Osteoblast (primary cell): Measurements from ENCODE around the gene ITPRID1. TPM values are rescaled to one million over a fixed set of nuclear protein-coding genes. Genes with fewer than 3 reads are reported as not detected.
A peak's percentile ranks its signal among the peaks of the same experiment; 100 is the strongest.

Experiments
- DNase-seq: peaks from one replicate; pipeline ENCODE4 v3.0.0; 2011; ENCODE audit warnings: low spot score, mixed read lengths; ENCODE audit not compliant: insufficient read length; ENCODE audit errors: missing footprints
- H2AFZ ChIP-seq: 2 replicates; pipeline ENCODE4 v1.6.0; 2011; ENCODE audit warnings: mild to moderate bottlenecking, low read length
- H3K27ac ChIP-seq: 2 replicates; pipeline ENCODE4 v1.5.1; 2011; ENCODE audit warnings: mild to moderate bottlenecking, low read depth, low read length, moderate library complexity
- H3K27me3 ChIP-seq: 2 replicates; pipeline ENCODE4 v1.6.0; 2012; ENCODE audit warnings: mild to moderate bottlenecking, control low read depth, inconsistent platforms, low read length, moderate library complexity; ENCODE audit not compliant: insufficient read depth
- H3K36me3 ChIP-seq: 2 replicates; pipeline ENCODE4 v1.5.1; 2011; ENCODE audit warnings: mild to moderate bottlenecking, low read length, control low read depth, moderate library complexity; ENCODE audit not compliant: insufficient read depth
- H3K4me1 ChIP-seq: 2 replicates; pipeline ENCODE4 v1.5.1; 2011; ENCODE audit warnings: mild to moderate bottlenecking, low read length, control low read depth, moderate library complexity; ENCODE audit not compliant: insufficient read depth
- H3K4me2 ChIP-seq: 2 replicates; pipeline ENCODE4 v1.6.0; 2011; ENCODE audit warnings: mild to moderate bottlenecking, low read length; ENCODE audit not compliant: insufficient read depth
- H3K4me3 ChIP-seq: fragments of 200-600 bp; sonication (generic); 3 replicates; pipeline ENCODE4 v1.5.1; 2012; ENCODE audit warnings: mild to moderate bottlenecking, low read length, inconsistent platforms; ENCODE audit not compliant: insufficient read depth
- H3K79me2 ChIP-seq: 2 replicates; pipeline ENCODE4 v1.6.0; 2012; ENCODE audit warnings: mild to moderate bottlenecking, low read length, control low read depth, inconsistent platforms; ENCODE audit not compliant: insufficient read depth
- H3K9me3 ChIP-seq: 2 replicates; pipeline ENCODE4 v1.5.1; 2011; ENCODE audit warnings: low read depth, low read length, control low read depth
- H4K20me1 ChIP-seq: 2 replicates; pipeline ENCODE4 v1.6.0; 2012; ENCODE audit warnings: mild to moderate bottlenecking, low read length, control low read depth; ENCODE audit not compliant: insufficient read depth
- total RNA-seq: library from RNA; depleted of rRNA; stranded (reverse); fragments of >200 nt; gene quantifications from 2 replicates; pipeline ENCODE4 v1.2.3, GENCODE V29; 2012
- TF ChIP-seq, protein P1 (sequence below): IDR thresholded peaks from 2 replicates; pipeline ENCODE4 v1.5.1; 2011; ENCODE audit warnings: mild to moderate bottlenecking, low read depth, low read length, moderate library complexity; ENCODE audit errors: extremely low read depth

ITPRID1 gene
- total RNA-seq, 1 donor: not detected

DNA sequence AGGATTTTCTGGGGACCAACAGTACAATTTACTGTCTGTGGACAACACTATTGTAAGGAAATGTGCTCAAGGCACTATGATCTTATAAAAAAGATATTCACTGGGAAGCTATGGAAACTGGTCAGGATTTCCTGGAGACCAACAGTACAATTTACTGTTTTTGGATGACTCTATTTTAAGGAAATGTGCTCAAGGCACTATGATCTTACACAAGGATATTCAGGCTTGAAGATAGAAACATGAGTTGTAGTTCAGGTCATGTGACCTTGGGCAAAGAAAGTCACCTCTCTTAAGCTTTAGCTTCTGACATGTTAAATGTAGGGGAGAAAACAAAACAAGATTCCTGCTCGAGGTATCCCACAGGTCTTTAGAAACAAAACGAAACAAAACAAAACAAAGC is 1.7 kb upstream of the ITPRID1 start:
- Histone ChIP-seq H3K27me3 (no peaks in the 10 kb centered on the region), H3K36me3 (no peaks in the 10 kb centered on the region), H3K4me1 (no peaks in the 10 kb centered on the region), H3K27ac (no peak overlapping the region), H3K4me2 (no peak overlapping the region), H2AFZ (no peak overlapping the region), H4K20me1 (no peaks in the 10 kb centered on the region), H3K4me3 (no peak overlapping the region), H3K9me3 (peaks cover 7% of the 10 kb centered on the region), H3K79me2 (no peaks in the 10 kb centered on the region)
- TF ChIP-seq, protein P1, sequence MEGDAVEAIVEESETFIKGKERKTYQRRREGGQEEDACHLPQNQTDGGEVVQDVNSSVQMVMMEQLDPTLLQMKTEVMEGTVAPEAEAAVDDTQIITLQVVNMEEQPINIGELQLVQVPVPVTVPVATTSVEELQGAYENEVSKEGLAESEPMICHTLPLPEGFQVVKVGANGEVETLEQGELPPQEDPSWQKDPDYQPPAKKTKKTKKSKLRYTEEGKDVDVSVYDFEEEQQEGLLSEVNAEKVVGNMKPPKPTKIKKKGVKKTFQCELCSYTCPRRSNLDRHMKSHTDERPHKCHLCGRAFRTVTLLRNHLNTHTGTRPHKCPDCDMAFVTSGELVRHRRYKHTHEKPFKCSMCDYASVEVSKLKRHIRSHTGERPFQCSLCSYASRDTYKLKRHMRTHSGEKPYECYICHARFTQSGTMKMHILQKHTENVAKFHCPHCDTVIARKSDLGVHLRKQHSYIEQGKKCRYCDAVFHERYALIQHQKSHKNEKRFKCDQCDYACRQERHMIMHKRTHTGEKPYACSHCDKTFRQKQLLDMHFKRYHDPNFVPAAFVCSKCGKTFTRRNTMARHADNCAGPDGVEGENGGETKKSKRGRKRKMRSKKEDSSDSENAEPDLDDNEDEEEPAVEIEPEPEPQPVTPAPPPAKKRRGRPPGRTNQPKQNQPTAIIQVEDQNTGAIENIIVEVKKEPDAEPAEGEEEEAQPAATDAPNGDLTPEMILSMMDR: no peak
- no peak for DNase-seq

- Histone ChIP-seq H3K36me3 (no peaks in the 10 kb centered on the region), H3K27me3 (no peaks in the 10 kb centered on the region), H3K4me3 (no peak overlapping the region), H3K9me3 (peaks cover under 1% of the 10 kb centered on the region), H3K27ac (no peak overlapping the region), H3K4me1 (no peaks in the 10 kb centered on the region), H3K79me2 (no peaks in the 10 kb centered on the region), H4K20me1 (no peaks in the 10 kb centered on the region), H2AFZ (no peak overlapping the region), H3K4me2 (no peak overlapping the region)
- no peak for DNase-seq
- TF ChIP-seq, protein P1: no peak
These were observed 3.0 kb downstream of the ITPRID1 start for GRCh38 chr7:31516680-31517502.

DNA sequence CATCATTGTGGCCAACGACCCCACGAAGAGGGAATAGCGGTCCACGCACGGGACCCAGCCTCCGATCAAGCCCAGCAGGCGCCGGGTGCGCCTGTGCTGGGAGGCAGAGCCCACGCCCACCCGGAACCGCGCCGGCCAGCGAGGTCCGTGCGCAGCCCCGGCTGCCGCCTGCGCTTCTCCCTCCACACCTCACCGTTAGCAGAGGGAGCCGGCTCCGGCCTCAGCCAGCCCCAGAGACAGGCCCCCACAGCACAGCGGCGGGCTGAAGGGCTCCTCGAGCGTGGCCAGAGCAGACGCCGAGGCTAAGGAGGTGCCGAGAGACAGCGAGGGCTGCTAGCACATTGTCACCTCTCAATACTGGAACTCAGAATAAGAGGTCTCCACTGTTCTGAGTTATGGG is 3.6 kb downstream of the ITPRID1 start:
- H2AFZ ChIP-seq: no peak overlapping the region
- TF ChIP-seq, protein P1: no peak

DNA sequence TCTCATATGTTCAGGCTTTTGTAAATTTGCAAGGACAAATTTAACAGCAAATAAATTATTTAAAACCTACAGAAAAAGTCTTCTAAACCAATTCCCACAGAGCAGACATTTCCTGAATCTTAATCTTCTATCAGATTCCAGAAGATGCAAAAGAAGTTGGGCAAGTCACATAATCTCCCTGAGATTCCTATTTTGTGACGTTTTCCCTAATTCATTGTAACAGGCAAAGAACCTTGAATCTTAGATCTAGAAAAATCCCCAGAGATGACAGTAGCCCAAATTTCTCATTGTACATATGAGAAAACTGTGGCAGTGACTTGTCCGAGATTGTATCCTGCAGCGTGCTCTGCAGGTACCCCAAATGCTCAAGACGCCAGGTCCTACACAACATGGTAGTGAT is 4.9 kb downstream of the ITPRID1 start:
- Histone ChIP-seq H3K4me3 (no peak overlapping the region), H3K9me3 (no peaks in the 10 kb centered on the region), H4K20me1 (no peaks in the 10 kb centered on the region), H3K27ac (no peak overlapping the region), H3K27me3 (no peaks in the 10 kb centered on the region), H3K79me2 (no peaks in the 10 kb centered on the region), H2AFZ (no peak overlapping the region), H3K4me2 (no peak overlapping the region), H3K4me1 (no peaks in the 10 kb centered on the region), H3K36me3 (no peaks in the 10 kb centered on the region)
- peak; percentile 57 for DNase-seq
- TF ChIP-seq, protein P1: no peak

More for the DNA sequence above, 3.6 kb downstream of the ITPRID1 start:
- Histone ChIP-seq H3K4me3 (no peak overlapping the region), H3K27me3 (no peaks in the 10 kb centered on the region), H3K27ac (no peak overlapping the region), H3K4me1 (no peaks in the 10 kb centered on the region), H3K9me3 (no peaks in the 10 kb centered on the region), H4K20me1 (no peaks in the 10 kb centered on the region), H3K79me2 (no peaks in the 10 kb centered on the region), H3K4me2 (no peak overlapping the region), H3K36me3 (no peaks in the 10 kb centered on the region)
- no peak for DNase-seq
